Measurements from ENCODE around the gene SEC16B. TPM values are rescaled to one million over a fixed set of nuclear protein-coding genes. Genes with fewer than 3 reads are reported as not detected.

The SEC16B gene
- total and polyA plus RNA-seq, 2 experiments from 2014 or later: 1.8 to 1.9 TPM

GRCh38 chr1:177973585-177973984 lies 3.7 kb upstream of the SEC16B start:
- Histone ChIP-seq H3K36me3 (ENCODE audit: low read depth) (no peaks in the 10 kb centered on the region), H3K4me2 (ENCODE audit: unreplicated experiment) (no peak overlapping the region), H3K9ac (no peak overlapping the region), H3K27ac (no peak overlapping the region), H3K79me2 (ENCODE audit: insufficient read depth) (no peaks in the 10 kb centered on the region), H3K27me3 (replicated peaks; ENCODE audit: insufficient read depth) (no peaks in the 10 kb centered on the region), H3K4me1 (ENCODE audit: insufficient read depth) (peaks cover 27% of the 10 kb centered on the region), H3K9me3 (ENCODE audit: low read depth) (no peaks in the 10 kb centered on the region), H3K4me3 (no peak overlapping the region), H3K9me2 (ENCODE audit: insufficient read depth) (no peaks in the 10 kb centered on the region), H4K20me1 (ENCODE audit: insufficient read depth) (no peaks in the 10 kb centered on the region), H3F3A (ENCODE audit: insufficient read depth) (peaks cover 17% of the 10 kb centered on the region), H2AFZ (no peak overlapping the region)
- in situ Hi-C loops (cut with MboI): no loop called here
- DNase-seq: peak; percentile 43
- TF ChIP-seq EZH2phosphoT487 (IDR thresholded peaks at IDR 0.05; ENCODE audit: insufficient read depth, low read depth) (no peak), EZH2 (IDR thresholded peaks at IDR 0.05; ENCODE audit: insufficient read depth, poor library complexity, severe bottlenecking) (no peak)
- WGBS, 2 experiments (ENCODE audit: low coverage in 1 of 2, low lambda C conversion rate in 2 of 2, missing lambda C conversion rate in 2 of 2): 65 to 67% methylated on average over 3 of the region's 3 CpGs

- Histone ChIP-seq H3K79me2 (ENCODE audit: insufficient read depth) (no peaks in the 10 kb centered on the region), H3K4me1 (ENCODE audit: insufficient read depth) (0 out of 2 replicates have a peak, but pooled peaks cover 12% of the 10 kb centered on the region), H3K4me2 (ENCODE audit: unreplicated experiment) (no peak overlapping the region), H3K9ac (no peak overlapping the region), H3K9me3 (ENCODE audit: low read depth) (no peaks in the 10 kb centered on the region), H3K27me3 (replicated peaks; ENCODE audit: insufficient read depth) (no peaks in the 10 kb centered on the region), H3K36me3 (ENCODE audit: low read depth) (no peaks in the 10 kb centered on the region), H3K27ac (no peak overlapping the region), H3F3A (ENCODE audit: insufficient read depth) (no peaks in the 10 kb centered on the region), H4K20me1 (ENCODE audit: insufficient read depth) (no peaks in the 10 kb centered on the region), H3K9me2 (ENCODE audit: insufficient read depth) (no peaks in the 10 kb centered on the region), H2AFZ (no peak overlapping the region), H3K4me3 (no peak overlapping the region)
- TF ChIP-seq EZH2phosphoT487 (IDR thresholded peaks at IDR 0.05; ENCODE audit: insufficient read depth, low read depth): no peak
- TF ChIP-seq EZH2 (IDR thresholded peaks at IDR 0.05; ENCODE audit: insufficient read depth, poor library complexity, severe bottlenecking): no peak
- DNase-seq: no peak
- WGBS, 2 experiments (ENCODE audit: low coverage in 1 of 2, low lambda C conversion rate in 2 of 2, missing lambda C conversion rate in 2 of 2): 78 to 82% methylated on average over 5 of the region's 5 CpGs
- in situ Hi-C loops (cut with MboI): no loop called here
Measured at GRCh38 chr1:177969109-177969508, 749 bp downstream of the SEC16B start.

GRCh38 chr1:177966199-177966598 lies 3.7 kb downstream of the SEC16B start:
- Histone ChIP-seq H3K4me1 (ENCODE audit: insufficient read depth) (0 out of 2 replicates have a peak, but pooled peaks cover 7% of the 10 kb centered on the region), H3F3A (ENCODE audit: insufficient read depth) (no peaks in the 10 kb centered on the region), H3K9me2 (ENCODE audit: insufficient read depth) (no peaks in the 10 kb centered on the region), H3K27ac (no peak overlapping the region), H4K20me1 (ENCODE audit: insufficient read depth) (no peaks in the 10 kb centered on the region), H3K9me3 (ENCODE audit: low read depth) (no peaks in the 10 kb centered on the region), H3K4me3 (no peak overlapping the region), H3K4me2 (ENCODE audit: unreplicated experiment) (no peak overlapping the region), H3K36me3 (ENCODE audit: low read depth) (no peaks in the 10 kb centered on the region), H3K79me2 (ENCODE audit: insufficient read depth) (no peaks in the 10 kb centered on the region), H3K27me3 (replicated peaks; ENCODE audit: insufficient read depth) (no peaks in the 10 kb centered on the region), H3K9ac (no peak overlapping the region), H2AFZ (no peak overlapping the region)
- in situ Hi-C loops (cut with MboI): no loop called here
- DNase-seq: peak; percentile 40
- no peak for TF ChIP-seq EZH2 (IDR thresholded peaks at IDR 0.05; ENCODE audit: insufficient read depth, poor library complexity, severe bottlenecking)
- TF ChIP-seq EZH2phosphoT487 (IDR thresholded peaks at IDR 0.05; ENCODE audit: insufficient read depth, low read depth): no peak
- 60 to 63% methylated on average over 2 of the region's 2 CpGs for WGBS, 2 experiments (ENCODE audit: low coverage in 1 of 2, low lambda C conversion rate in 2 of 2, missing lambda C conversion rate in 2 of 2)

GRCh38 chr1:177965293-177965692 lies 4.6 kb downstream of the SEC16B start:
- Histone ChIP-seq H3K79me2 (ENCODE audit: insufficient read depth) (no peaks in the 10 kb centered on the region), H3K4me3 (no peak overlapping the region), H2AFZ (no peak overlapping the region), H3K27ac (no peak overlapping the region), H3K4me2 (ENCODE audit: unreplicated experiment) (no peak overlapping the region), H3K9ac (no peak overlapping the region), H3K4me1 (ENCODE audit: insufficient read depth) (0 out of 2 replicates have a peak, but pooled peaks cover 7% of the 10 kb centered on the region), H3K27me3 (replicated peaks; ENCODE audit: insufficient read depth) (no peaks in the 10 kb centered on the region), H3F3A (ENCODE audit: insufficient read depth) (no peaks in the 10 kb centered on the region), H3K9me3 (ENCODE audit: low read depth) (no peaks in the 10 kb centered on the region), H4K20me1 (ENCODE audit: insufficient read depth) (no peaks in the 10 kb centered on the region), H3K36me3 (ENCODE audit: low read depth) (no peaks in the 10 kb centered on the region), H3K9me2 (ENCODE audit: insufficient read depth) (no peaks in the 10 kb centered on the region)
- TF ChIP-seq EZH2phosphoT487 (IDR thresholded peaks at IDR 0.05; ENCODE audit: insufficient read depth, low read depth) (no peak), EZH2 (IDR thresholded peaks at IDR 0.05; ENCODE audit: insufficient read depth, poor library complexity, severe bottlenecking) (no peak)
- no peak for DNase-seq
- 87 to 91% methylated on average over 4 of the region's 4 CpGs for WGBS, 2 experiments (ENCODE audit: low coverage in 1 of 2, low lambda C conversion rate in 2 of 2, missing lambda C conversion rate in 2 of 2)
- in situ Hi-C loops (cut with MboI): no loop called here

- TF ChIP-seq EZH2phosphoT487 (IDR thresholded peaks at IDR 0.05; ENCODE audit: insufficient read depth, low read depth) (no peak), EZH2 (IDR thresholded peaks at IDR 0.05; ENCODE audit: insufficient read depth, poor library complexity, severe bottlenecking) (no peak)
- H3K9me3 ChIP-seq (ENCODE audit: low read depth): no peaks in the 10 kb centered on the region
- H3K27me3 ChIP-seq (replicated peaks; ENCODE audit: insufficient read depth): no peaks in the 10 kb centered on the region
- no peak overlapping the region for H3K4me2 ChIP-seq (ENCODE audit: unreplicated experiment)
- in situ Hi-C loops (cut with MboI): no loop called here
- H3F3A ChIP-seq (ENCODE audit: insufficient read depth): no peaks in the 10 kb centered on the region
- WGBS, 2 experiments (ENCODE audit: low coverage in 1 of 2, low lambda C conversion rate in 2 of 2, missing lambda C conversion rate in 2 of 2): 89 to 92% methylated on average over 5 of the region's 5 CpGs
- H4K20me1 ChIP-seq (ENCODE audit: insufficient read depth): no peaks in the 10 kb centered on the region
- no peak overlapping the region for H3K27ac ChIP-seq
- DNase-seq: no peak
- H2AFZ ChIP-seq: no peak overlapping the region
- H3K36me3 ChIP-seq (ENCODE audit: low read depth): no peaks in the 10 kb centered on the region
- no peak overlapping the region for H3K9ac ChIP-seq
- no peaks in the 10 kb centered on the region for H3K79me2 ChIP-seq (ENCODE audit: insufficient read depth)
- no peaks in the 10 kb centered on the region for H3K9me2 ChIP-seq (ENCODE audit: insufficient read depth)
- H3K4me1 ChIP-seq (ENCODE audit: insufficient read depth): 0 out of 2 replicates have a peak, but pooled peaks cover 7% of the 10 kb centered on the region
- H3K4me3 ChIP-seq: no peak overlapping the region
Measured at GRCh38 chr1:177964336-177964735, 5.5 kb downstream of the SEC16B start.

Data from GM23248 (cell line).